ENCODE measurements around the gene C4BPA.

DNA sequence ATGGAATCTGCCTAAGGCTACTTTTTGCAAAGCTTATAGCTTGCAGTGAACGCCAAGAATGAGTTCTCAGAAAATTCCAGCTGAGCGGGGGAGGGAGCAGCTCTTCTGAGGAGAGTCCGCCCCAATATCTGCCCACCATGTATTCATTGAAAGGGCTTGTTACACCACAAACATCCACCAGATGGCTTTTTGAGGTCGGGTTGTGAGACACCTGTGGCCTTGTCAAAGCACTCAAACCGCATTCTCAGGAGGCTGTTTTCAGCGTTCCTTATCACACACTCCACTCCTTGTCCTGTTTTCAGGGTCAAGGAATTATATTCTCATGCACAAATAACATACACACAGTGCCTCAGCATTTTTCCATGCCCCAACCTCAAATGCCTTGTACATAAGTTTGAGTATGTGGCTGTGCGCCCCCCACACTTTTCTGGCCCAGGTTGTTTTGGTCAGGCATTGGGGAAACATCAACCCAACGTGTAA, 19.3 kb upstream of the C4BPA start:
- TF ChIP-seq, protein P1, sequence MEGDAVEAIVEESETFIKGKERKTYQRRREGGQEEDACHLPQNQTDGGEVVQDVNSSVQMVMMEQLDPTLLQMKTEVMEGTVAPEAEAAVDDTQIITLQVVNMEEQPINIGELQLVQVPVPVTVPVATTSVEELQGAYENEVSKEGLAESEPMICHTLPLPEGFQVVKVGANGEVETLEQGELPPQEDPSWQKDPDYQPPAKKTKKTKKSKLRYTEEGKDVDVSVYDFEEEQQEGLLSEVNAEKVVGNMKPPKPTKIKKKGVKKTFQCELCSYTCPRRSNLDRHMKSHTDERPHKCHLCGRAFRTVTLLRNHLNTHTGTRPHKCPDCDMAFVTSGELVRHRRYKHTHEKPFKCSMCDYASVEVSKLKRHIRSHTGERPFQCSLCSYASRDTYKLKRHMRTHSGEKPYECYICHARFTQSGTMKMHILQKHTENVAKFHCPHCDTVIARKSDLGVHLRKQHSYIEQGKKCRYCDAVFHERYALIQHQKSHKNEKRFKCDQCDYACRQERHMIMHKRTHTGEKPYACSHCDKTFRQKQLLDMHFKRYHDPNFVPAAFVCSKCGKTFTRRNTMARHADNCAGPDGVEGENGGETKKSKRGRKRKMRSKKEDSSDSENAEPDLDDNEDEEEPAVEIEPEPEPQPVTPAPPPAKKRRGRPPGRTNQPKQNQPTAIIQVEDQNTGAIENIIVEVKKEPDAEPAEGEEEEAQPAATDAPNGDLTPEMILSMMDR (IDR thresholded peaks at IDR 0.05), result peak; percentile 32 to 79 (median 66)
- no peak for TF ChIP-seq POLR2A (IDR thresholded peaks at IDR 0.05)

Data from thyroid gland (tissue), 4 donors.